Mesenchymal stem cell (in vitro differentiated cells and primary cell): ENCODE data around the gene CAD.

Source experiments
- DNase-seq: peaks from one replicate; pipeline ENCODE4 v3.0.0-alpha.2; 2013
- H2AFZ ChIP-seq: one replicate; pipeline ENCODE4 v1.6.1; 2013; ENCODE audit warnings: low read depth, mild to moderate bottlenecking, control low read depth, inconsistent platforms, low read length, moderate library complexity
- H2AK5ac ChIP-seq: 2 replicates; pipeline ENCODE4 v1.6.1; 2013; ENCODE audit warnings: low read length, moderate library complexity, mild to moderate bottlenecking, inconsistent platforms; ENCODE audit not compliant: severe bottlenecking
- H2BK120ac ChIP-seq: one replicate; pipeline ENCODE4 v1.6.1; 2013; ENCODE audit warnings: low read depth, mild to moderate bottlenecking, inconsistent platforms, low read length, moderate library complexity
- H2BK12ac ChIP-seq, 2 experiments: one replicate each; pipeline ENCODE4 v1.6.1; 2013; ENCODE audit warnings: inconsistent platforms in 2 of 2, low read length in 2 of 2, mild to moderate bottlenecking in 2 of 2, moderate library complexity in 2 of 2, control low read depth in 1 of 2
- H2BK15ac ChIP-seq: one replicate; pipeline ENCODE4 v1.6.1; 2013; ENCODE audit warnings: mild to moderate bottlenecking, low read depth, inconsistent platforms; ENCODE audit not compliant: poor library complexity, severe bottlenecking
- H2BK5ac ChIP-seq: 2 replicates; pipeline ENCODE4 v1.6.1; 2013; ENCODE audit warnings: low read depth, mild to moderate bottlenecking, low read length, control low read depth, inconsistent platforms; ENCODE audit not compliant: poor library complexity, severe bottlenecking
- H3K14ac ChIP-seq, 2 experiments: one replicate each; pipeline ENCODE4 v1.6.1; 2013; ENCODE audit warnings: inconsistent platforms in 2 of 2, low read length in 2 of 2, control low read depth in 1 of 2, mild to moderate bottlenecking in 1 of 2, moderate library complexity in 1 of 2
- H3K18ac ChIP-seq, 2 experiments: one replicate each; pipeline ENCODE4 v1.6.1; 2013; ENCODE audit warnings: inconsistent platforms in 2 of 2, low read length in 2 of 2, control low read depth in 1 of 2, low read depth in 1 of 2, mild to moderate bottlenecking in 1 of 2
- H3K23ac ChIP-seq, 2 experiments: one replicate each; pipeline ENCODE4 v1.6.1; 2013; ENCODE audit warnings: inconsistent platforms in 2 of 2, low read length in 2 of 2, mild to moderate bottlenecking in 2 of 2, moderate library complexity in 2 of 2, control low read depth in 1 of 2
- H3K27ac ChIP-seq: 2 replicates; pipeline ENCODE4 v1.5.1; 2013; ENCODE audit warnings: mild to moderate bottlenecking, moderate library complexity, low read length, control low read depth, inconsistent platforms; ENCODE audit not compliant: poor library complexity, severe bottlenecking
- H3K27me3 ChIP-seq, 2 experiments: 2 replicates each; pipeline versions ENCODE4 v1.6.1 to v1.7.0; 2013; ENCODE audit warnings: low read length in 2 of 2, mild to moderate bottlenecking in 2 of 2, moderate library complexity in 2 of 2, control low read depth in 1 of 2, inconsistent platforms in 1 of 2; ENCODE audit not compliant: control insufficient read depth in 1 of 2, insufficient read depth in 1 of 2
- H3K36me3 ChIP-seq, 2 experiments: 2 replicates each; pipeline versions ENCODE4 v1.6.1 to v1.7.0; 2013; ENCODE audit warnings: low read length in 2 of 2, control low read depth in 1 of 2, inconsistent platforms in 1 of 2, low read depth in 1 of 2, mild to moderate bottlenecking in 1 of 2; ENCODE audit not compliant: insufficient read depth in 2 of 2, control insufficient read depth in 1 of 2
- H3K4ac ChIP-seq, 2 experiments: one replicate each; pipeline ENCODE4 v1.6.1; 2013; ENCODE audit warnings: inconsistent platforms in 2 of 2, low read length in 2 of 2, mild to moderate bottlenecking in 2 of 2, moderate library complexity in 2 of 2, control low read depth in 1 of 2, low read depth in 1 of 2
- H3K4me1 ChIP-seq: 2 replicates; pipeline ENCODE4 v1.6.1; 2013; ENCODE audit warnings: low read depth, low read length, control low read depth; ENCODE audit not compliant: control insufficient read depth, insufficient read depth
- H3K4me2 ChIP-seq: 2 replicates; pipeline ENCODE4 v1.6.1; 2013; ENCODE audit warnings: low read length, mild to moderate bottlenecking, inconsistent platforms; ENCODE audit not compliant: poor library complexity, severe bottlenecking
- H3K4me3 ChIP-seq, 2 experiments: 2 replicates each; pipeline versions ENCODE4 v1.5.1 to v1.7.0; 2013; ENCODE audit warnings: low read length in 2 of 2, mild to moderate bottlenecking in 2 of 2, control low read depth in 1 of 2, low read depth in 1 of 2; ENCODE audit not compliant: insufficient read depth in 1 of 2
- H3K79me1 ChIP-seq: replicated peaks from 2 replicates; pipeline ENCODE4 v1.6.1; 2013; ENCODE audit warnings: mild to moderate bottlenecking, control low read depth, low read length, inconsistent platforms; ENCODE audit not compliant: poor library complexity, severe bottlenecking
- H3K9ac ChIP-seq: 2 replicates; pipeline ENCODE4 v1.7.0; 2013; ENCODE audit warnings: mild to moderate bottlenecking, low read length, moderate library complexity
- H3K9me3 ChIP-seq: 2 replicates; pipeline ENCODE4 v1.7.0; 2013; ENCODE audit warnings: mild to moderate bottlenecking, low read length; ENCODE audit not compliant: control insufficient read depth
- H4K8ac ChIP-seq: one replicate; pipeline ENCODE4 v1.6.1; 2013; ENCODE audit warnings: inconsistent platforms, mild to moderate bottlenecking, low read length, moderate library complexity
- H4K91ac ChIP-seq: one replicate; pipeline ENCODE4 v1.6.1; 2013; ENCODE audit warnings: mild to moderate bottlenecking, low read length, inconsistent platforms
- WGBS: methylation state at CpG from one replicate; pipeline ENCODE4 v1.1.7; 2013; ENCODE audit warnings: mixed read lengths; 5-methylcytosine and 5-hydroxymethylcytosine counted together

CAD gene

DNA sequence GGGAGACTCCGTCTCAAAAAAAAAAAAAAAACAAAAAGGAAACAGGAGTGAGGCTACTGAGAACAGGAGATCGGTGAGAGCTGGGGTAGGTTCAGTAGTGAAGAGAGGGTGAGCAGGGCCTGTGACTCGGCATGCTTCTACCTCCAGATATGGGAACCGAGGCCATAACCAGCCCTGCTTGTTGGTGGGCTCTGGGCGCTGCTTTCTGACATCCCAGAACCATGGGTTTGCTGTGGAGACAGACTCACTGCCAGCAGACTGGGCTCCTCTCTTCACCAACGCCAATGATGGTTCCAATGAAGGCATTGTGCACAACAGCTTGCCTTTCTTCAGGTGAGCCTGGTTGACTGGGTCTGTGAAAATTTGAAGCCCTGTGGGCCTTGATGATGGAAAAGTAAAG lies 6.2 kb downstream of the CAD start:
- no peak overlapping the region for H3K4me3 ChIP-seq
- H3K4me2 ChIP-seq, result no peak overlapping the region
- H2AFZ ChIP-seq, result no peak overlapping the region
- H3K18ac ChIP-seq, result no peak overlapping the region
- H3K79me1 ChIP-seq, result peaks cover 45% of the 10 kb centered on the region
- H2BK12ac ChIP-seq, result no peak overlapping the region
- no peak overlapping the region for H3K23ac ChIP-seq
- H3K14ac ChIP-seq, result no peak overlapping the region
- no peak overlapping the region for H2BK5ac ChIP-seq
- H3K27me3 ChIP-seq, result no peaks in the 10 kb centered on the region
- H2BK15ac ChIP-seq, result no peak overlapping the region
- no peak overlapping the region for H3K9ac ChIP-seq
- H2BK120ac ChIP-seq, result no peak overlapping the region
- 95% methylated on average over 6 of the region's 6 CpGs for WGBS
- DNase-seq, result no peak
- no peak overlapping the region for H2AK5ac ChIP-seq
- H4K8ac ChIP-seq, result no peak overlapping the region
- peaks cover 59 to 91% of the 10 kb centered on the region in 2 experiments for H3K36me3 ChIP-seq
- H3K9me3 ChIP-seq, result no peaks in the 10 kb centered on the region
- no peak overlapping the region for H4K91ac ChIP-seq
- no peak overlapping the region for H3K4ac ChIP-seq
- no peak overlapping the region for H3K27ac ChIP-seq
- H3K4me1 ChIP-seq, result peaks cover 4% of the 10 kb centered on the region

DNA sequence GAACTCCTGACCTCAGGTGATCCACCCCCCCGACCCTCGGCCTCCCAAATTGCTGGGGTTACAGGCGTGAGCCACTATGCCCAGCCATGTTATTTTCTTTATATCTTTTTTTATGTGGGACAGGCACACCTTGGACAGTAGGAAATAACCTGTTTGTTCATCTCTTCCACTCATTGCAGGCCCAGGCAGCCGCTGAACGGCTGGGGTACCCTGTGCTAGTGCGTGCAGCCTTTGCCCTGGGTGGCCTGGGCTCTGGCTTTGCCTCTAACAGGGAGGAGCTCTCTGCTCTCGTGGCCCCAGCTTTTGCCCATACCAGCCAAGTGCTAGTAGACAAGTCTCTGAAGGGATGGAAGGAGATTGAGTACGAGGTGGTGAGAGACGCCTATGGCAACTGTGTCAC lies 8.4 kb downstream of the CAD start:
- Histone ChIP-seq H2BK15ac (no peak overlapping the region), H3K79me1 (peaks cover 48% of the 10 kb centered on the region), H3K14ac (no peak overlapping the region), H3K27me3 (no peaks in the 10 kb centered on the region), H4K91ac (peak overlapping the region; percentile 53), H2AFZ (no peak overlapping the region), H3K9me3 (no peaks in the 10 kb centered on the region), H4K8ac (no peak overlapping the region), H2AK5ac (no peak overlapping the region), H3K23ac (no peak overlapping the region), H2BK120ac (no peak overlapping the region), H3K18ac (no peak overlapping the region), H3K4me3 (no peak overlapping the region), H3K9ac (no peak overlapping the region), H3K4ac (no peak overlapping the region), H3K27ac (no peak overlapping the region), H3K4me1 (peaks cover 4% of the 10 kb centered on the region), H2BK12ac (no peak overlapping the region), H3K4me2 (no peak overlapping the region), H3K36me3 (peaks cover 68 to 93% of the 10 kb centered on the region in 2 experiments), H2BK5ac (no peak overlapping the region)
- WGBS, result 97% methylated on average over 9 of the region's 9 CpGs
- DNase-seq, result no peak

DNA sequence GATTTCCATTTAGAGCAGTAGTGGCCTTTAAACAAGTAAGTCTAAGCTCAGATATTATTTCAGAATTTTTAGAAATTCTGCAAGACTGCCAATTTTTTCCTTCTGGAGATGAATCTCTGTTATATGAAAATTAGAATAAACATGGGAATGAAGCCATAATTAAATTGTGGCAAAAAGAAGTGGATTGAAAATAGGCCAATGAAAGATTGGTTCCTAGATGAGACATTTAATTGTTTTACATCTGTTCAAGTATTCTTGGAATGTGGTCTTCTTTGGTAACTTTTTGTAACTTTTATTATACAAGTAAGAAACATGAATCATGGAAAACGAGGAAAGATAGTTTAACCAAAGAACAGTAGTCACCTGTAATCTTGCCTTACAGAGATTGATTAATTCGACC lies 10.3 kb downstream of the CAD start:
- H3K4me2 ChIP-seq, result no peak overlapping the region
- H3K4me1 ChIP-seq, result peaks cover 2% of the 10 kb centered on the region
- H2AFZ ChIP-seq, result no peak overlapping the region
- no peak overlapping the region for H3K27ac ChIP-seq
- H3K14ac ChIP-seq, result no peak overlapping the region
- H2BK15ac ChIP-seq, result no peak overlapping the region
- no peak overlapping the region for H3K4ac ChIP-seq
- no peak overlapping the region for H2BK12ac ChIP-seq
- no peak overlapping the region for H2BK120ac ChIP-seq
- H3K23ac ChIP-seq, result no peak overlapping the region
- no peaks in the 10 kb centered on the region for H3K27me3 ChIP-seq
- H3K4me3 ChIP-seq, result no peak overlapping the region
- WGBS, result 100% methylated on average over 2 of the region's 2 CpGs
- H3K9ac ChIP-seq, result no peak overlapping the region
- no peak overlapping the region for H4K91ac ChIP-seq
- H4K8ac ChIP-seq, result no peak overlapping the region
- no peak overlapping the region for H2BK5ac ChIP-seq
- no peak overlapping the region for H3K18ac ChIP-seq
- H2AK5ac ChIP-seq, result no peak overlapping the region
- H3K9me3 ChIP-seq, result no peaks in the 10 kb centered on the region
- DNase-seq, result no peak
- H3K79me1 ChIP-seq, result peaks cover 51% of the 10 kb centered on the region
- peaks cover 71 to 95% of the 10 kb centered on the region in 2 experiments for H3K36me3 ChIP-seq

DNA sequence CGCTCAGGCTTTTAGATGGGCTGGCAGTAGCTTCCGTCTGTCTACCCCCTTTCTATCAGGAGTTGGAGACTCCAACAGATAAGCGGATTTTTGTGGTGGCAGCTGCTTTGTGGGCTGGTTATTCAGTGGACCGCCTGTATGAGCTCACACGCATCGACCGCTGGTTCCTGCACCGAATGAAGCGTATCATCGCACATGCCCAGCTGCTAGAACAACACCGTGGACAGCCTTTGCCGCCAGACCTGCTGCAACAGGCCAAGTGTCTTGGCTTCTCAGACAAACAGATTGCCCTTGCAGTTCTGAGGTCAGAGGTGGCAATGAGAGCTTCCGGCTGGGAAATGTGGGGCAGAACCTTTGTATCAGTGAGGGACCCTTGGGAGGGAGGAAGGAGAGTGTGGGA lies 14.8 kb downstream of the CAD start:
- no peak overlapping the region for H4K8ac ChIP-seq
- no peak overlapping the region for H3K27ac ChIP-seq
- no peak overlapping the region for H4K91ac ChIP-seq
- H2BK12ac ChIP-seq, result no peak overlapping the region
- no peak overlapping the region for H3K23ac ChIP-seq
- H3K36me3 ChIP-seq, result peaks cover 70 to 94% of the 10 kb centered on the region in 2 experiments
- no peak overlapping the region for H3K4me3 ChIP-seq
- DNase-seq, result no peak
- H3K27me3 ChIP-seq, result no peaks in the 10 kb centered on the region
- no peak overlapping the region for H2AFZ ChIP-seq
- H3K4me2 ChIP-seq, result no peak overlapping the region
- H3K18ac ChIP-seq, result no peak overlapping the region
- H3K14ac ChIP-seq, result no peak overlapping the region
- no peak overlapping the region for H3K4ac ChIP-seq
- H2AK5ac ChIP-seq, result no peak overlapping the region
- no peak overlapping the region for H2BK120ac ChIP-seq
- no peak overlapping the region for H3K9ac ChIP-seq
- no peaks in the 10 kb centered on the region for H3K4me1 ChIP-seq
- no peaks in the 10 kb centered on the region for H3K9me3 ChIP-seq
- H3K79me1 ChIP-seq, result peaks cover 33% of the 10 kb centered on the region
- no peak overlapping the region for H2BK5ac ChIP-seq
- H2BK15ac ChIP-seq, result no peak overlapping the region
- 96% methylated on average over 13 of the region's 13 CpGs for WGBS
